Measurements from ENCODE around the gene SLC38A8.

Gene SLC38A8

DNA sequence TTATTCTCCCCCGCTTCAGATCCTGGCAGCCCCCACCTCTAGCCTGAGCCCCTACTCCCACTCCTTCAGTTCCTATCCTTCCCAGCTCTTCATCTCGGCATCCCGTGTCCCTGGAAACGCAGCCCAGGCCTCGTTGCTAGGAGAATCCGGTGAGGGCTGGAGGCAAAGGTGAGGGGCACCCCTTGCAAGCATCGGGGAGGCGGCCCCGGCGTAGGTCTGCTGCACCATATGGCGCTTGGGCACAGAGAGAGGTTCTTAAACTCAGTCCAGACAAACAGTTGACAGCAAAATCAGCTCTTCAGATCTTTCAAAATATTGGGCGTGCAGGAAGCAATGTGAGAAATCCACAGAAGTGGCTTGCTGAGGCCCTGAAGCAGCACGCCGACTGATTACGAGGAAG, 15.0 kb downstream of the SLC38A8 start:
- no peak for DNase-seq

DNA sequence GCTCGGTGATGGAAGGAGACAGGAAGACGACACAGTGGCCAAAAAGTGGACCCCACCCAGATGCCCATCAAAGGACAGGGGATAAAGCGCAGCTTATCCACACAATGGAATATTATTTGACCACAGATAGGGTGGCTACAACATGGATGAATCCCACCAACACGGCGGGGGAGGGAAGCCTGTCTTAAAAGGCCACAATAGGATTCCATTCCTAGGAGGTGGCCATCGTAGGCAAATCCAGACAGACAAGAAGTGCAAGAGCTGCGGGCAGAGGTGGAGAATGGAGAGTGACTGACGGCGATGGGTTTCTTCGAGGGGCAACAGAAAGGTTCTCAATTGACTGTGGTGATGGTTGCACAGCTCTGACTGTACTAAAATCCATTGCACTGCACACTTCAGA, 16.0 kb downstream of the SLC38A8 start:
- no peak for DNase-seq

DNA sequence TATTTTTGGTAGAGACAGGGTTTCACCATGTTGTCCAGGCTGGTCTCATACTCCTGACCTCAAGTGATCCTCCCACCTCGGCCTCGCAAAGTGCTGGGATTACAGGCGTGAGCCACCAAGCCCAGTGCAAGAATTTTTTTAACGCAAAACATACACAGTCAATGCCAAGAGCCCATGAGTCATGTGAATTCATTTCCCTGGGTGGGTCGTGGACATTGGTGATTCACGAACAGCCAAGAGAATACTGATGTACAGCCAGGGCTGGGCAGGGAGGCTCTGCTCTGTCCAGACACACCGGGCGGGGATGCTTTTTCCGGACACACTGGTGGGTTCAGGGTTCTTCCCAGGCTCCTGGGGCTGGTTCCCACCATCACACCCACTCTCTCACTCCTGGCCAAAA, 17.7 kb downstream of the SLC38A8 start:
- DNase-seq: no peak

DNA sequence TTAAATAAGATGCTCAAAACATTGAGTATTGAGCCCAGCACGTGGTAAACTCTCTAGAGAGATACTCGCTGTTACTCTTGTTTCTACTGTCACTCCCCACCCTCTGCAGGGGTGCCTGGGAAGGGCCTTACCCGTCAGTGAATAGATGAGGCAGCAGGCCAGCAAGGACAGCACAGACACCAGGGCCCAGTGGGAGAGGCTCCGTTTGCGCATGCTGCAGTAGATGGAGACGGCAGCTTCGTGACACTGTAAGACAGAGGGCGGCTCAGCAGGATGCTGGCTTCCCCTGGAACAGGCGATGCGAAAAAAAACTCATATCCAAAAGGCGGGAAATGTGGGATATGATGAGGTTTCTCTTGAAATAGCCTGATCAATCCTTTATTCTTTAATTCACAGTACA, 20.0 kb downstream of the SLC38A8 start:
- DNase-seq: no peak

DNA sequence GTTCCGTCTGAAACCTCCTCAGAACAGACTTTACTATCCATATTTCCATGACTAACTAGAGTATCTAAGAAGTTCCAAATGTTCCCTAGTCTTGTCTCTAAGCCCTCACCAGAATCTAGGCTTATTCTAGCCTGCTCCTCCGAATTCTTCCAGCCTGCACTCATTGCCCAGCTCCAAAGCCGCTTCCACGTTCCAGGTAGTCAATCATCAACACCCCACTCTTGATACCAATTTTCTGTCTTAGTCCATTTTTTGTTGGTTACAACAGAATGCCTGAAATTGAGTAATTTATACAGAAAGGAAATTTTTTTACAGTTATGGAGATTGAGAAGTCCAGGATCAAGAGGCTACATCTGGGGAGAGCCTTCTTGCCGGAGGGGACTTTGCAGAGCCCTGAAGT, 21.1 kb downstream of the SLC38A8 start:
- DNase-seq: no peak

DNA sequence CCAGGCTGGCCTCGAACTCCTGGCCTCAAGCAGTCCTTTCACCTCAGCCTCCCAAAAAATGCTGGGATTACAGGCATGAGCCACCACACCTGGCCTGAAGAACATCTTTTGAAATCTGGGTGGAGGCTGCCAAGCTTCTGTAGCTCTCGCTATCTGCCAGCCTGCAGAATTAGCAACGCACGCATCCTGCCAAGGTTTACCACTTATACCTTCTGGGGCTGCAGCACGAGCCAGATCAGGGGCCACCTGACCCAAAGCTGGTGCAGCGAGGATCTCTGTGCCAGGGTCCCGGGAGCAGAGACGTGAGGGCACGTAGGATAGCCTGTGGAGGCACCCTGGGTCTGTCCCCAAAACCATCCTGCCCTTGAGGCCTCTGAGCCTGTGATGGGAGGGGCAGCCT, 22.2 kb downstream of the SLC38A8 start:
- no peak for DNase-seq

DNA sequence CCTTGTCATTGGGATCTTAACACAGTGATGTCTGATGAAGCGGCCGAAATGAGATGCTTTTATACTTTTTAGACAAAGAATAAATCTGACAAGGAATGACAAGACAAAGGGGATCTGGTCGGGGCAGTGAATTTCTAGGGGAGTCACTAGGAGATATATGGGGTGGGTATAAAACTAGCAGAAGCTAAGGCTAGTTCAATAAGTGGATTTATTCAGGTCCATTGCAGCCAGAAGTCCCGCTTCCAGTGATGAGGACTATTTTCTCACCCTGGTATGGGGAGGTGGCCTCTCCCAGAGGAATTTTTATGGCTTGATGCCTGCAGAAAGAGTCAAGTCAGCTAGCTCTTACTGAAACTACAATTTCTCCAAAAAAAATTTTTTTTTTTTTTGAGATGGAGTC, 23.9 kb downstream of the SLC38A8 start:
- no peak for DNase-seq

DNA sequence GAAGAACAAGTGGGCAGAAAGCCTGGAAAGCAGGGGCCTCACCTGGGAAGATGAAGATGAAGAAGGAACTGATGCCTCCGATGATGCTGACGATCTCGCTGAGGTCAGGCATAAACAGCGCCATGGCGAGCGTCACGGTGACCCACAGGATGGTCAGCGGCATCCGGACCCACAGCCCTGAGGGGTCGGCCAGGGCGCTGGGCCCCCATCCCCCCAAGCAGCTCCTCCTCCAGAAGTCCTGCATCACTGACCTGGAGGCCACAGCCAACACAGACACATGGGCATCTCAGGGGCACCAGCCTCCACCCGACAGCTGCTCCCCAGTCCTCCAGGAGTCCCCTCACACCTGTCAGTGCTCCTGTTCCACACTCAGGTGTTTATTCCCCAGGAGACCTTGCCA, 26.1 kb downstream of the SLC38A8 start:
- DNase-seq: no peak

DNA sequence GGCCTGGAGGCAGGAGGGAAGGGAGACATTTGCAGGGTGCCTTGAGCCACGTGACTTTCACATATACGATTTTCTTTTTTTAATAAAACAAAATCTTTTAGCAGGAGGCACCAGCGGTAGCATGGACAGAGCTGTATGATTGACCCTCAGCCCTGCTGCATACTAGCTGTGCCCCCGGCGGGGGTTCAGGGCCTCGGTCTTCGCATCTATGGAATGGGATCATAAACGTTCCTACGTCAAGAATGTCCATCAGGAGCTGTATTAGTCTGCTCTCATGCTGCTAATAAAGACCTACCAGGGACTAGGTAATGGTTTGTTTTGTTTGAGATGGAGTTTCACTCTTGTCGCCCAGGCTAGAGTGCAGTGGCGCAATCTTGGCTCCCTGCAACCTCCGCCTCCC, 27.2 kb downstream of the SLC38A8 start:
- DNase-seq: no peak

DNA sequence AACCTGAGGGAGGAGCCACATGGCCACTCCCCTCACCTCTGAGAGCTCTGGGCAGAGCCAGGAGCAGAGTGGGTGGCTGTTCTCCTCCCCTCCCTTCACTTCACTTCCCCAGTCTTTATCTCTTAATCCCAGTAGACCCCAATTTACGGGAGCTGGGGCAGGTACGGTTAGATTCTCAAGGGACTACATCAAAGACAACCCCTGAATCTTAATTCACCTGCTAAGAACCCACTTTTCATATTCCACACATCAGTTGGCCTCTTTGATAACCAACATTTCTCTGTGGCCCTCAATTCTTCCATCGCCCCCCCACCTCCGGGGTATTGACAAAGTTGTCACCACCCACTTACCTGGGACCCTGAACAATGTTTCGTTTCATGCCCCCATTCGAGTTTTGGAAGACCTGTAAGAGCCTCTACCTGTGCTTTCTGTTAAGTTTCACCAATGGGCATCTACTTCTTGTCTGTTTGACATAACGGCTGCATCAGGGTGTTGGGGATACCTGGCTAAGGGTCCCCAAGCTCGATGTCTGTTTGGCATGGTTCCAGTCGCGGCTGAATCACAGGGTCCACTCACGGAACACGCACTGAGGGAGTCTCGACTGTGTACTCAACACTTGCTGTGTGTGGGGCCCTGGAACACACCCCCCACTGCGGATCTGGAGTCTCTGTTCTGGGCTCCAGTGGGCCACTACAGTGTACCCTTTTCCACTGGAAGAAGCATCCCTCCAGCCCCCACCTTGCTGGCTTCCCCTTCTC, 27.8 kb downstream of the SLC38A8 start:
- DNase-seq: no peak

DNA sequence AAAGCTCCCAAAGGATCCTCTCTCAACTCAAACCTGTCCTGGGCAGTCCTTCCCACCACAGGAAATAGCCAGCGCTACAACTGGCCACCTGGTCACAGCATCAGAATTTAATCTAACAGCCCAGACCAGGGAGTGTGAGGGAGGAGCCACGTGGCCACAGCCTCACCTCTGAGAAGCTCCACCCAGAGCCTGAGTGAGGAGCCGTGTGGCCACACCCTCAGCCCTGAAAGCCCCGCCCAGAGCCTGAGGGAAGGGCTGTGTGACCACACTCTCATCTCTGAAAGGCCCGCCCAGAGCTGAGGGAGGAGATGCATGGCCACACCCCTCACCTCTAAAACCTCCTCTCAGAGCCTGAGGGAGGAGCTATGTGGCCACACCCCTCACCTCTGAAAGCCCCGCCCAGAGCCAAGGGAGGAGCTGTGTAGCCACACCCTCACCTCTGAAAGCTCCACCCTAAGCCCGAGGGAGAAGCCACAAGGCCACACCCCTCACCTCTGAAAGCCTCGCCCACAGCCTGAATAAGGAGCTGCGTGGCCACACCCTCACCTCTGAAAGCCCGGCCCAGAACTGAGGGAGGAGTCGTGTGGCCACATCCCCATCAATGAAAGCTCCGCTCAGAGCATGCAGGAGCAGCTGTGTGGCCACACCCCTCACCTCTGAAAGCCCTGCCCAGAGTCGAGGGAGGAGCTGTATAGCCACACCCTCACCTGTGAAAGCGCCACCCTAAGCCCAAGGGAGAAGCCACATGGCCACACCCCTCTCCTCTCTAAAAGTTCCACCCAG, 28.6 kb downstream of the SLC38A8 start:
- DNase-seq: peak; percentile 71

DNA sequence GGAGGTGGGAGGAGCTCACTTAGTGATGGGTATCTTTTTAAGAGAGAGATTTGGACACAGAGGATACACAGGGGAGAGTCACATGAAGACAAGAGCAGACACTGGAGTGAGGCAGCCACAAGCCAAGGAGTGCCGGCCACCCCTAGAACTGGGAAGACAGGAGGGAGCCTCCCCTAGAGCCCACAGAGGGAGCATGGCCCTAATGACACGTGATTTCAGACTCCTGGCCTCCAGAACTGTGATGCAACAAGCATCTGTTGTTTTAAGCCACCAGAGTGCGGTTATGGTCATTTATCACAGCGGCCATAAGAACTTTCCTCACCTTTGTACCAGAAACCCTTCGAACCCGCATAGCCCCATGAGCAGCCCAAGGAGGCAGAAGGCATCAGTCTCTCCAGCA, 33.3 kb downstream of the SLC38A8 start:
- DNase-seq: no peak

DNA sequence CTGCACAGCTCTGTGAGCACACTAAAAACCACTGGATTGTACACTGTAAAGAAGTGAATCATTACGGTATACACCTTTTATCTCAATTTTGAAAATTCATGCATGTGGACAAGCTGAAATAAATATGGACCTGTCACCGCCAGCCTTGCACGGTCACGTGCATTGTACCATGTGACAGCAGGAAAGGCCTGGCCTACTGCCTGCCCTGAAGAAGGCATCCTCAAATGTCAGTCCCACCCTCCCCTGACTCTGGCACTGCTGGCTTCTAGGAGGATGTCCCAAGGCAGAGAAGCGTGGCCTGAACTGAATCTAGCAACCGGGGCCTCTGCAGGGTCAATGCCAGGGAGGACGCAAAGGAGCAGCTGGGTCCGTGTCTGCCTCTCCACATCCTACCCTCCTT, 34.6 kb downstream of the SLC38A8 start:
- DNase-seq: no peak

DNA sequence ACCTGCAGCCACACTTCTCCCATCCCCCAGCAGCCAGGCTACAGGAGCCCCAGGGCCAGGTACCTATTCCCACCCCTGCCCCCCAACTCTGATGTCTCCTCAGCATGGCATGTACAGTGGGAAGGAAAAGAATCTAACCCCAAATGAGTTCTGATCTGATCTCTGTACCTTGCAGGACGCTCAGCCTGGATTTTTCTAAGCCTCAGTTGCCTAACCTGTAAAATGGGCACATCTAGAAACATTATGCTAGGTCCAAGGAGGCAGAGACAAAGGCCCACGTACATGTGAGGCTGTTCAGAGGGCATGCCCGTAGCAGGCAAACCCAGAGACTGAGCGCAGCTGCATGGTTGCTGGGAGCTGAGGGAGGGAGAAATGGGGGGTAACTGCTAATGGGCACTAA, 35.1 kb downstream of the SLC38A8 start:
- DNase-seq: no peak

DNA sequence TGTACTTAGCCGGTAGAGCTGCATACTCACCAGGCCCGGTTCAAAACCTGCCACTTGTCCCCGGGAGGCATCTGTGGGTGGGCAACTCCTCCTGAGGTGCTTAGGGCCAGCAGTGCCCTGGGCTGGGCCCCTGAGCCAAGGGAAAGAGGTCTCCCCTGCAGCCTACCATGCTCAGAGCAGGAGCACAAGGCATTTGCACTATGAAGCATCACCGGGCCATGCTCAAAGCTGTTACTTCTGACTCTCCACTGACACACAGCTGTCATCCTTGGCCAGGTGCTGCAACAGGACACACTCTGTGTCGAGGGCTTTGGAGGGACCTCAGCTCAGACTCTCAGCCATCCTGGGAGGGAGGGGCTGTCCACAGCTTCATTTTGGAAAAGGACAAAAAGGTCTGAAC, 37.2 kb downstream of the SLC38A8 start:
- no peak for DNase-seq

DNA sequence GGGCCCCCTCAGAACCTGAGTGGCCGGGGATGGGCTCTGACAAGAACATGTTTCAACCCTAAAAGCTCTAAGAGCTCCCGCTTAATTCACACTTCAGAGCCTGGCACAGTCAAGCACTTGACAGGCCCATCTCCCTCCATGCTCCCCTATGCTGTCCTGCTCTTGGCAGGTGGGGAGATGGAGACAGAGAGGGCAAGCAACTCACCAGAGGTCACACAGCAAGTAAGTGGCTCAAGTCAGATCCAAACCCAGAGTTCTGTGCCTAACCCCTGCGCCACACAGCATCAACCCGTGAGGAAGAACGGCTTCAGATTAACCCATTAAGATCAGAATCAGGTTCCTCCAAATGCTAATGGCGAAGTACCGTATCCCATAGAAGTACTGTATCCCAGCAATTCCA, 38.2 kb downstream of the SLC38A8 start:
- no peak for DNase-seq

DNA sequence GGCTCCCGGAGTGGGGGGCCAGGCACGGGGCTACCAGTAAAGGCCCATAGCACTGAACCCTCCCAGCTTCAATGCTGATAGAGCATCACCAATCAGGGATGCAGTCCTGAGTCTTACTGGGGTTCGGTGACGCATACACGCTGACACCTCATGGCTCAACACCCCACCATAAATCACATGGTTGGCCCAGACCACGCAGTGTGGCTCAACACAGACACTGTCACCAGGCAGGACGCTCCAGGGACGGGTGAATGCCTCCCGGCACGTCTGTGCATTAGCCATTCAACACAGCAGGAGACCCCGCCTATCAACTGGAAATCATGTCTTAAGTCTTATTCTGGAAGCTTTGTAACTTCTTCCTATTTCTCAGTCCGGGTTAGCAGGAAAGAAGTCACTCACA, 39.6 kb downstream of the SLC38A8 start:
- DNase-seq: no peak

DNA sequence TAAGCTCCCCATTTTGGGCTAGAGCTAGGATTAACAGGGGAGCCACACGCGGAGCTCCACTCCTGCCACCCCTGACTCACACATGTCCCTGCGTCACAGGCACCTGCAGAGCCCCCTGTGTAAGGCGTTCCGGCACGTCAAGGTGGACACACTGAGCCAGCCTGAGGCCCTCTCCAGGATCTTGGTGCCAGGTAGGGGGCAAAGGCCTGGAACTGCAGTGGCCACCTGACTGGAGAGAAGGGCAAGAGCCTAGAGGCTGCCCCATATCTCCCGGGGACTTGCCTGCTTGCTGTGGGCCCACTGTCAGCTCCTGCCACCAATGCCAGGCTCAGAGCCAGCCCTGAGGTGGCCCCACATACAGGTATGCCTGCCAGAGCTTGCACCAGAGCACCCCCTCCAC, 40.9 kb downstream of the SLC38A8 start:
- no peak for DNase-seq

DNA sequence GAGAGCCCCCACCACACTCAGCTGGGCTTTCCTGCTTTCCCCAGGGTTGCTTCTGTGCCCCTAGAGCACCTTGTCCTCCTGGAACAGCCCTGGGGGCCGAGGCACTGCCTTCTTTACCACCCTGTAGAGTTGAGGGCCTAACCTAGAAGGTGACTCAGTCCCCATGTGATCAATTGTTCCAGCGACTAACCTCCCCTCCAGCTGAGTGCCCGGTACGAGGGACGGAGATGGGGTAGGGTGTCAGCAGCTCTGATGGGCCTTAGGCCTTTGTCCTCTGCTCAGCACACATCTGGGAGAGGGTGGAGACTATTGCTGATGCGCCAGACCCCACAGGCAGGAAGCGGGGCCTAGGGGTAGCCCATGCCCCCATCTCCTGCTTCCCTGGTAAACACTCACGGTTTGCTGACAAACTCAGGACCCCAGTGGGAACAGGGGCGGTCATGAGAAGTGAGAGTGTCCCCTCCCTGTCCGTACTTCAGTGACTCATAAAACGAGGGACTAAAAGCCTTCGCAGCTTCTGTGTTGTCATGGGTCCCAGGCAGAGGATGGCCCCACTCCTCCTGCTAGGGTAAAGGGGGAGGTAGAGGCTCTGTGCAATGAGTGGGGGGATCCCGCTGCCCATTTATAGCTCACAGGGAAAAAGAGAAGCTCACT, 41.5 kb downstream of the SLC38A8 start:
- no peak for DNase-seq

DNA sequence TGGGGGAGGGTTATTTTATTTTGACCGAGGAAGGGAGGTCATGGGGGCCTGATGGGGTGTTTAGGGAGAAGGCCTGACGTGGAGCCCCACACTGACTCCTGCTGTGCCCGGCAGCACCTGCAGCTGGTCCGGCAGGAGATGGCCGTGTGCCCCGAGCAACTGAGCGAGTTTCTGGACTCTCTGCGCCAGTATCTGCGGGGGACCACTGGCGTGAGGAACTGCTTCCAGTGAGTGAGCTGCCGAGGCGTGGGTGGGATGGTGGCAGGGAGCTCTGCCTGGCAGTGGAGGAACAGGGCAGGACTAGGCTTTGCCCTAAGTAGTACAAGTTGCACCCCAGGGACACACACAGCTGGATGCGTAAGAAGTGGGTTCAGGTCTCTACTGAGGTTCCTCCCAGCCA, 44.5 kb downstream of the SLC38A8 start:
- no peak for DNase-seq

DNA sequence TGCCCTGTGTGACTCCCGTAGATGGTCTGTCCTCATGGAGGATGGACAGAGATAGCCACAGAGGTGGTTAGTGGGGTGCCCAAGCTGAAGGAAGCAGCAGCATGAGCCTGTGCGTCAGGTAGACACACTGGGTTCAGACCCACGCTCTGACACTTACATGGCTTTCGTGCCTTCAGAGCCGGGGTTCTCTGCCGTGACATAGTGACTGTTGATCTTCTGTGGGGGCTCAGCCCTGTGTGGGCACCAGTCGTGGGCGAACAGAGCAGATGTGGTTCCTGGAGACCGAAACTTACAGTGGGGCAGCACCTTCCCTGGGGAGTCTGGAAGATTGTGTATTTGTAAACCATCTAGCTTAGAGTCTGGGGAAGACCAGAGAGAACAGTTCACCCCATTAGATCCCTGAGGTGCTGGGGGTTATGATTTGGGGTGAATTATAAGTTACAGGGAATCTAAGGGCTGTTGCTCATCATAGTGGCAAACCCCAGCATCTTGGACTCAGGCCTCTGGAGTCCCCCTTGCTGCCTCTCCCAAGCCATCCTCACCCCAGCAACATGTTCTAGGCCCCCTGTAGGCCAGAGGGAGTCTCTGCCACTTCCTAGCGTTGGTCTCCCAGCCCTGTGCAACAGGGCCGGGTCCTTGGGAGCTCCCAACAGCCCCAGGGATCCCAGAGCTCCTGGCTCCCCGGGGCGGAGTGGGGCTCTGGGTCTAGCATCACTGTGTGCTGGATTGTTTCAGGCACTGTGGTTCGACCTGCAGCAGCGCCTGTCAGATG, 45.9 kb downstream of the SLC38A8 start:
- DNase-seq: no peak

DNA sequence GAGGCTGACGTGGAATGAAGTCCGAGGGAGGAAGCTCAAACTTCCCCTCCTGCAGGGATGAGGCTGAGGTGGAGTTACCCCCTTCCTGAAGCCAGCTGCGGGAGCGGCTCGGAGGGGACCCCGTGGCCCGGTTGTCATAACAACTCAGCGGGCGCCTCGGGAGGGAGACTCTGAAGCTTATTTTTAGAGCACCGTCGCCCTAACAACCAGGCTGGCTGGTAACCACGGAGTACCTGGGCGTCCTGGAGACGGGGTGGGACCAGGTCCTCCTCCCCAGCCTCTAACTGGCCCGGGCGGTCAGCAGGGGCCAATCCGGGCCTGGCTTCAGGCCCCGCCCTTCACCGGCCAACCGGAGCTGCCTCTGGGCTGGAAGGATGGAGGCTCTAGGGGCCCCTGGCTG, 46.8 kb downstream of the SLC38A8 start:
- no peak for DNase-seq

DNA sequence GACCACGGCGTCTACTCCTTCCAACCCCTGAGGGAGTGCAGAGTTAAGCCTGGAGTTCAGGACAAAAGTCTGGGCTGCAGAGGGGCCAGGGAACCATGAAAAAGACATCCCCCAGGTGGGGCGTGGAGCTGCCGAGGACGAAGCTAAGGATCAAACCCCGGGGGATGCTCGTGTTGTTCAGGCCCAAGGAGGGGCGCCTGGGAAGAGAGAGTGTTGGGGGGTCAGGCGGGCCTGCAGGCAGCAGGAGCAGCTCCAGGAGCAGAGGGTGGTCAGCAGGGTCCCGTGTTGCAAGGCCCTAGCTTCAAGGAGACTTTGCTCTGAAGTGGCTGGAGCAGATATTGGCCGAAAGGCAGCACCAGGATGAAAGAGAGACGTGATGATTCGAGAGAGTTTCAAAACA, 47.9 kb downstream of the SLC38A8 start:
- no peak for DNase-seq
